GM21723 (cell line): ENCODE measurements around the gene PLEKHA5.

ENCODE experiments used
- ATAC-seq: cut with Tn5 transposase; IDR thresholded peaks from one replicate; pipeline ENCODE4 v1.9.1; 2021; ENCODE audit warnings: mild to moderate bottlenecking, moderate library complexity; ENCODE audit not compliant: unreplicated experiment

Gene PLEKHA5

DNA sequence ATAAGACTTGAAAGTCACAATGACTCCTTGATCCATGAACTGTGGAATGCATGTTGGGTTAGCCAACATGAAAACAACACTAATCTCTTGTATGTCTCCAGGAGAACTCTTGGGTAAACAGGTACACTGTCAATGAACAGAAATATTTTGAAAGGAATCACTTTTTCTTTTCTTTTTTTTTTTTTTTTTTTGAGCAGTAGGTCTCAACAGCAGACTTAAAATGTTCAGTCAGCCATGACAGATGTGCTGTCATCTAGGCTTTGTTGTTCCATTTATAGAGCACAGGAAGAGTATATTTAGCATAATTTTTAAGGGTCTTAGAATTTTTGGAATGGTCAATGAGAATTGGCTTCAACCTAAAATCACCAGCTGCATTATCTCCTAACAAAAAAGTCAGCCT, 2.3 kb upstream of the PLEKHA5 start:
- ATAC-seq, result no peak

DNA sequence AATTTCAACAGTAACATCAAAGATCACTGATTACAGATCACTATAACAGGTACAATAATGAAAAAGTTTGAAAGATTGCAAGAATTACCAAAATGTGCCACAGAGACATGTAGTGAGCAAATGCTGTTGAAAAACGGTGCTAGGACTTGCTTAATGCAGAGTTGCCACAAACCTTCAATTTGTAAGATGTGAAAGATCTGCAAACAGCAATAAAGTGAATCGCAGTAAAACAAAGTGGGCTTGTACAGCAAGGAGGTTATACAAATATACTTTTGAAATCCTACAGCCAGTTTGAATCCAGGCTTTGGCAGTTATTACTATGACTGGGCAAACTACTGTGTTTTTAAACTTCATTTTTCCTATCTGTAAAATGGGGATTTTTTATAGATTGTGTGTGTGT, 1.0 kb upstream of the PLEKHA5 start:
- ATAC-seq, result no peak

DNA sequence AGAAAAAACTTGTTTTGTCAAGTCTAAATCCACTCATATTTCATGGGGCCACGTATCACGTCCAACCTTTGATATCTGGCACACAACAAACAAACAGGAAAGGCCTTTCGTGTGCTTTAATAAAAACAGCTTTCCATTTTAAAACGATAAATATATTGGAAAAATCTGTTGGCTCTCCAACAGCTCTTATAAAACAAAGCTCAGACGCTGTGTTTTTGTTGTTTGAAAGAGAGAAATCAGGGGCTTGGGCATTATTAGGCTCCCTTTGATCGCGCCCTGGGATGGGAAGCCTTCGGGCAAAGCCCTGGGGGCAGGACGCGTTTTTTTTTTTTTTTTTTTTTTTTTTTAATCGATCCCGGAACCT, 429 bp upstream of the PLEKHA5 start:
- no peak for ATAC-seq

DNA sequence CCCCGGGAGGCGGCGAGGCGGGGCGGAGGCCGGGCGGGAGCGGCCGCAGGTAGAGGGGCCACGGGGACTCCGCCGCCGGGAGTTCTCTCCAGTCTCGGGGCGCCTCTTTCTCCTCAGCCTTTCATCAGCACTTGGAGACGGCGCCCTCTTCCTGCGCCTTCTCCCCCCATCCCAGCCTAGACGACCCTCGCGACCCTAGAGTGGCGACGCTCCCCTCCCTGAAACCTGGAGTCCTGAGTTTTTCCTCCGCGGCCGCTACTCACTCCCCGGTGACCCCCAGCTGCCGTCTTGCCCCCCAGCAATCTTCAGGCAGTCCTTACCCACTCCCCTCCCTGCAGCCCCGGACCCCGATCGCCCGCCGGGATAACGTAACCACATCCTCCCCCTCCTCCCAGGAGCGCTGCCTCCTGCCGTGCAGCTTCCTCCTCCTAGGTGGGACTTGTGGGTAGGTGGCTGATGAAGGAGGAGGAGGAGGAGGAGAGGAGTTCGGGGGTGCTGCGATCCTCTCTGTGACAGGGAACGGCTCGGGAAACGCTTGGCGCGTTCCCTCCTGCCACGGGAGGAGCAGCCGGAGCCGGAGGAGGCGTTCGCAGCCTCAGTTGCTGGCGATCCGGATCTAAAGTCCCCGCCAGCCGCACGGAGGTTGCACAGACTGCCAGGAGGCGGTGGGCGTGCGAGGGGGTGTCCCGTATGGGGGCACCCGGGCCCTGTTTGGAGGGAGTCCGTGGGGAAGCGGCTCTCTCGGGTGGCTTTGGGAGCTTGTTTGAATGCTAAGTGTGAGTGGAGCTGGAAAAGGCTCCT, 891 bp downstream of the PLEKHA5 start:
- ATAC-seq, result no peak

DNA sequence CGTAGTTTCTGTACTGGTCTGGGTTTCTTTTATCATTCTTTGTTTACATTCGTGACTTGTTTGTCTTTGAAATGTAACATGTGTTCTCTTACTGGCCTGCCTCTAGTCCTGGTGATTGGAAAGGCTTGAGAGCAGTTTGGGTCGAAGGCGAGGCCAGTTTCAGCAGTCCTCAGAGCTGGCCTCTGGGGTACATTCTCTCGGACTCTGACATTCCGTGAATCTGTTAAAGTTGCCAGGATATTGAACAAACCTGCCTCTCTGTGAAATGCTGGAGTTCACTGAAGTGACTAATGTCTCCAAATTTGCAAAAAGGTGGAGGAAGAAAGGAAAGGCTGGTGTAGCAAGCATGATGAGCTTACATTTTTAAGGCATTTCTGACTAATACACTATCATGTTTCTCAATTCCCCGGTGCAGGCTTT, 1.5 kb downstream of the PLEKHA5 start:
- no peak for ATAC-seq

DNA sequence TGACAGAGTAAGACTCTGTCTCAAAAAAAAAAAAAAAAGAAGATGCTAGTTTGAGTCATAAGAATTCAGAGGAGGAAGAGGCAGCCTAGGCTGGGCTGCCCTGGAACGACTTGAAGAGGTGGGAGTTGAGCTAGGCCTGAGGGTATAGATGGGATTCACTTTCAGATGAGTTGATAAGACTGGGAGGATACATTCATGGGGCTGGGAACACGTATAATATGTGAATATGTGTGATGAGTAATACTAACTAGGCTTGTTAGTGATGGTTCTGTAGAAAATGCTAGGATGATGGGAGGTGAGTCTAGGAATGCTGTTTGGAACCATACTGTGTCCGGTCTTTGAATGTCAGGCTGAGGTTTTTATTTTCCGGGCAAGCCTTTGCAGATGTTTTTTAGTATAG, 9.0 kb downstream of the PLEKHA5 start:
- ATAC-seq, result no peak

DNA sequence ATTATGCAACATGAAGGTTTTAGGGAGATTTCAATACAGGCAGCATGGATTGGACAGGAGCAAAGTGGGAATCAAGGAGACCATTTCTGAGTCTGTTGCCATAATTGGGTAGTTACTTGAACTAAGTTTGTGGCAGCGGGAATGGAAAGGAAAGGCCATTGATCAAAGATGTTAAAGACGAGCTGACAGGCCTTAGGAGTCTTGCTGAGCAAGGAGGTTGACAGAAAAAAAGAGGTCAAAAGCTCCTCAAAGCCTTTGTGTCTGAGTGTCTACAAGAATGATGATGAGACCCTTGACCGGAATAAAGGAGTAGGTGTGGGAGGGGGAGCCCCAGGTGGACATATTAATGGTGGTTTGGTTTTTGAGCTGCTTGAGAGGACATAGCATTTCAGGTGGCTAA, 9.4 kb downstream of the PLEKHA5 start:
- ATAC-seq, result no peak

DNA sequence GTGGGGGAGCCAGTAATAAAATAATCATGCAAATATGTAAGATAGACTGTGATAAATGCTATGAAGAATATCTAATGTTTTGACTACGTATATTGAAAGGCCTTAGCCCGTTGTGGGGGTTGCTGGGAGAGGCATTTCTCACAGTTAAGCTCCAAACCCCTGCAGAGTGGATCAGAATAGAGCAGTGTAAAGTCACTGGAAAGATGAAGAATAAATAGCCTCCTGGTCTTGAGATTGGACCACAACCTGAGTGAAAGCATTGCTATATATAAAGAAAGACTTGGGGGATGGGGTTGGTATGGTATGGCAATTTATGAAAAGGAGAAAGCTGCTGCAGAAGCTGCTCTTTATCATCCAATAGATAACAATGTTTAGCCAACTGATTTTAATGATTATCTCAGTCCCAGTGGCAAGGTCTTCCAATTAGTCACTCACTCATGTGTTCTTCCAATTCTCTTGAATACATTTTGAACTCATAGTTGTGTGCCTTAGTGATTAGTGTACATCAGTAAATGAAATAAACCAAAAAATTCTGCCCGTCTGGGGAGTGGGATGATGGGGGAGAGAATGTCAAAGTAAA, 10.2 kb downstream of the PLEKHA5 start:
- no peak for ATAC-seq

DNA sequence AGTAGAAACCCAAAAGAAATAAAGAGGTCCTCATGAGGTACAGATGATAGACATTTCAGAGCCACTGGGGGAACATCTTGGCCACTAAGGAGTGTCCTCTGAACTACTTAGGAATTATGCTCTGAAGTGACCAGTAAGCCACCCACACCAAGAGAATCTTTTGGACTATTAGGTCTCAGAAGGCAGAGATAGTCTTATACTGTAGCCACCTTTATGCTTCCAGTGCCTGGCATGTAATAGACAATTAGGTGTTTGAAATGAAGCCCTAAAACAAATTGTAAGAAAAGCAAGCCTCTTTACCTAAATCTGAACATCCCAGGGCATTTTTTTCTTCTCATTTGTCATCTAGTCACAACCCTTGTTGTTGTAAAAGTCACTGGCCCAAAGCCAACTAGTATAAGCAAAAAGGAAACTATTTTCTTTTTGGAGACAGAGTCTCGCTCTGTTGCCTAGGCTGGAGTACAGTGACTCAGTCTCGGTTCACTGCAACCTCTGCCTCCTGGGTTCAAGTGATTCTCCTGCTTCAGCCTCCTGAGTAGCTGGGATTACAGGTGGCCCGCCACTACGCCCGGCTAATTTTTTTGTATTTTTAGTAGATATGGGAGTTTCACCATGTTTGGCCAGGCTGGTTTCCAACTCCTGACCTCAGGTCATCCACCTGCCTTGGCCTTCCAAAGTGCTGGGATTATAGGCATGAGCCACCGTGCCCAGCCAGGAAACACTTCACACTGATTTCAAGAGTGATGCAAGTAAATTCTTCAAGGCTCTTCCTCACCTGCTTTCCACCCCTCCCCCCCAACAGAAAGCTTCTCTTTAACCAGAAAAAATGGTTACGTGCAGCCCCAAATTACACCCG, 11.1 kb downstream of the PLEKHA5 start:
- ATAC-seq, result no peak

DNA sequence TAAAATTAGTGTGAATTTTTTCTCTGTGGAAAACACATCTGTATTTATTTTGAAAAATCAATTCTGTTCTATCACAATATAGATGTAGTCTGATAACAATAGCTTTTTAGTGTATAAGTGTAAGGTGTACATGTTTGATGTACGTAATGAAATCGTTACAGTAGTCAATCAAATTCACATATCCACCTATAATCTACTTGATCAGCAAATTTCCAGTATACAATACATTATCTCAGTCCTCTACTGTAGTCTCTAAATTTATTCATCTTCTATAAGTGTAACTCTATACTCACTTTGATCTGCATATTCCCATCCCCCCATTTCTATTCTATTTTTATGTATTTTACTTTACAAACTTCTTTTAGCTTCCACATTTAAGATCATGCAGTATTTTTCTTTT, 13.0 kb downstream of the PLEKHA5 start:
- no peak for ATAC-seq

DNA sequence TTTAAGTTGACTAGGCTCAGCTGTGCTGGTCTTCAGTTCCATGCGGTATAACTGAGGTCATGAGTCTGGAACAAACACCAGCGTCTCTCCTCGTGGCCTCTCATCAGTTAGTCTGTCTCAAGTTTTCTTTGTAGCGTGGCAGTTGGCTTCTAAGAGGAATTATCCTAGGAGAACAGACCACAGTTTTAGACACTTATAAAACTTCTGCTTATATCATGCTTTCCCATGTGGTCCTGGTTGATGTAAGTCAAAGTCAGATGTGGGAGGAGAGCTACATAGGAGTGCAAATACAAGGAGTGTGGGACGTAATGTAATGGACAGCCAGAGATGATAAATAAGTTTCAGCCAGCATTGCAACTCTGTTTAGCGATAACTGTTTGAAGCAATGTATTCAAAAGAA, 14.8 kb downstream of the PLEKHA5 start:
- no peak for ATAC-seq

DNA sequence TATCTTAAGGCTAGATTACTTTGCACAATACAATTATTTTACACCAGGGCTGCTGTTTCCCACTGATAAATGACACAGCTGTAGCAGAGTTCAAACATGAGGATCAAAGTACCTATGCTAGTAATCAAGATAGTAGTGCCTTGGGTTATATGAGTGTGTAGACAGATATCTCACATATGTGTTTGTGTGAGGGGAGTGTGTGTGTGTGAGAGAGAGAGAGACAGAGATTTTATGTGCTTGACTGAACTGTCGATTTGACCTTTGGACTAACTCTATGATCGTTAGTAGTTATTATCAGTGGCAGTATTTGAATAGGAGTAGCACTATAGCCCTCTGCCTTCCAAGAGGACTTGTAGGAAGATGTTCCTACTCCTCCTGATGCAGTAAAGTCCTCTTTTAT, 15.5 kb downstream of the PLEKHA5 start:
- ATAC-seq, result no peak

DNA sequence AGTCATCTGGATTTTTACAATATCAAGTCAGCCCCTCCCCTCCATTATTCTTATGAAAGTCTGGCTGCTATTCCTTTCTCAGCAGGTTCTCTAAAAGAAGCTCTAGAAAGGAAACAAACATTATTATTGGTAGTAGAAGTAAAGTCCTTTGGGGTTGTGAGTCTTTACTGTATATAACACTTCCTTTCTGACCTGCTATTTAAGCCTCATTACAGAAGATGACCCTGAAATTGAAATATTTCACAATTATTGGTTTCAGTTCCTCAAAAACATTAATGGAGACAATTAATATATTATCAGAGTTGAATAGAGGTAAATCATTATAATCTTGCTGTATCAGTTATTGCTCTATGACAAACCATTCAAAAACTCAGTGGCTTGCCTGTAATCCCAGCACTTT, 19.3 kb downstream of the PLEKHA5 start:
- no peak for ATAC-seq

DNA sequence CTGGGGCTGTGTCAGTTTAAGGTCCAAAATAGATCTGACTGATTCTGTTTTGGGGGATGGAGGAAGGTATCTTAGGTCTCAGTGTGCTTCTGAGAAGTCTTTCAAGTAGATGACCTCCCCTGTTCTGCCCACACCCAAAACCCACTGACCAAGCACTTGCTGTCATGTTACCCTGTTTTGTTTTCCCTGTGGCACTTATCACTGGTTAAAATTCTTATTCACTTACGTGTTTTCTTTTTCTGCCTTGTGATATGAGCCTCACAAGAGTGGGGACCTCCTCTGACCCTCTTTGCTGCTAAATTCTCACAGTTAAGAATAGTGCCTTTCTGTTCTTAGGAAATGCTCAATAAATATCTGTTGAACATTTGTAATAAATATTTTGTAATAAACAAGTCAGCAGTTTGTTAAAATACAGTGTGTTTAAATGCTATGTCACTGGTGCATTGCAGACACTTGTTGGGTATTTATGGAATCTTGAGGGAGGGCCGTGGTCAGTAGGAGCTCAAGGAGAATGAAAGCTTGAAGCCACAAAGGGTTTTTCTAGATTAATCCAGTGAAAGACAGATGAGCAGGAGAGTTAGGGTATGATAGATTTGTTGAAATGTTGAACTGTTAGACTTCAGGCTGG, 20.9 kb downstream of the PLEKHA5 start:
- ATAC-seq, result no peak

DNA sequence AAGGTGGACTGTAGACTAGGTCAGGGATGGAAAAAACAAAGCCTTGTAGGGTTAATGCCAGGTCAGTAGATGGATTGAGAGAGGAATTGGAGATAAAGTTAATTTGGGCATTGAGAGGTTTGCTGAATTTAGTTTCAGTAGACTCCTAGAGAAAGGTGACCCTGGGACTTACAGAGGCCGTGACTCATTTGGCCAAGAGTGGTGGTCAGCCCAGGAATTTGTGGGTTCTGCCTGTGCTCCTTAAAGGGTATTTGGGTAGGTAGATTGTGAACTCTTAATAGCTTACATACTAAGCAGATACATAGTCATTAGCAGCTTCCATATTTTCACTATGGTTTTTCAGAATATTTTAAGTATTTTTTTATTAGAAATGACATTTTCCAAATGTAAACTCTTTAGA, 21.8 kb downstream of the PLEKHA5 start:
- no peak for ATAC-seq

DNA sequence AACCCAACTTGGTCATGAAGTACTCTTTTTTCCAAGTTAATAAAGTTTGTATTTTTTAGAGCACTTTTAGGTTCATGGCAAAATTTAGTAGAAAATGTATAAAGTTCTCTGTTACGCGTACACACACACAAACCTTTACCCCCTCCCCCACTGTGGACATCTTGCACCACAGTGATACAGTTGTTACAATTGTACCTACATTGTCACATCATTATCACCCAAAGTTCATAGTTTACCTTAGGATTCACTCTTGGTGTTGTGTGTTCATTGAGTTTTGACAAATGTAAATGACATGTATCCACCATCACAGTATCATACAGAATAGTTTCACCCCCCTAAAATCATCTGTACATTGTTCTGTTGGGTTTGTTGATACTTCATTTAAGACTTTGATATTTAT, 23.9 kb downstream of the PLEKHA5 start:
- no peak for ATAC-seq

DNA sequence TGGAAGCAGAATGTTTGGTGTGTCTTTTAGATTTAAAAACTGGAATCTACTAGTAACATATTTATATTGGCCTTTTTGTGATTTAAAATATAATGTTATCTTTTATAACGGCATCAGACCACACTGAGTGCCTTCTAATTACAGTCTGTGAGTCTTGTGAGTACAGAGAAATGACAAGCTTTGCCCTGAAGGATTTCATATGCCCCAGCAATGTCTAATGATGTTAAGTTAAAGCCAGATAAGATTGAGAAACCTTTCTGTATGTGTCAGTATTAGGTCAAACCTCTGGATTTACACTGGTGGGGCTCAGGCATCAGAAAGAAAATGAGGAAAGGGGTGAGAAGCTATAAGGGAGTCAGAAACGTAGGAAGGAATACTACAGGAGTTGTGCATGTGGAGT, 25.2 kb downstream of the PLEKHA5 start:
- ATAC-seq, result no peak

DNA sequence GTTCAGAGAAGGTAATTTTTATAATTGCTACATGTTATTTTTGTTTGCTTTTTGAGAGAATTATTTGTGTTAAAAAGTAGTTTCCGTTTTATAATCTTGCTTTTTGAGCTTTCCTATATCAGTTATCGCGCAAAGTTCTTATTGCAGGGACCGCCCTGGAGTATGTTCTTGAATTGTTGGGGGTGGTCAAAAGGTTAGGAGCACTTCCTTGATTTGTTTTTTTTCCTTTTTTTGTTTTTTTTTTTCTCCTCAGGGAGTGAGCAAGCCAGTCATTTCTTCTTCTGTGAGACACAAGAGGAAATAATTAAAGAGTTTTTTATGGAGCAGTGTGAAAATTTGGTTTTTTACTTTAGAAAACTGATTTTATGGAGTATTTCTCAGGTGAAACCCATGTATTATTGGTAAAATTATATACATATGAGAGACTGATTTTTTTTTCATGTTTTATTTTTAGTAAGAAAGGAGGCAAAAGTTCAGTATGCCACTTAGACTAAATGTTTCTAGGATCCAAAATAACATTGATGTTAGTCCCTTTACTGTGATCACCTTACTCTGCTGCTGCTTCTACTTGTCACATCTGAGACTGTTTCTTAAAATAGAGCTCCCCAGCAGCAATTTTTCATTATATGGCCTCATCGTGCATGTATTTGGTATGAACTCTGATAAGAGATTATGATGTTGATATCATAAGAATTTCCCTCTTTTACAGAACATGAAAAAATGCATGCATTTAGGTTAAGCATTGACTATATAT, 26.6 kb downstream of the PLEKHA5 start:
- no peak for ATAC-seq

DNA sequence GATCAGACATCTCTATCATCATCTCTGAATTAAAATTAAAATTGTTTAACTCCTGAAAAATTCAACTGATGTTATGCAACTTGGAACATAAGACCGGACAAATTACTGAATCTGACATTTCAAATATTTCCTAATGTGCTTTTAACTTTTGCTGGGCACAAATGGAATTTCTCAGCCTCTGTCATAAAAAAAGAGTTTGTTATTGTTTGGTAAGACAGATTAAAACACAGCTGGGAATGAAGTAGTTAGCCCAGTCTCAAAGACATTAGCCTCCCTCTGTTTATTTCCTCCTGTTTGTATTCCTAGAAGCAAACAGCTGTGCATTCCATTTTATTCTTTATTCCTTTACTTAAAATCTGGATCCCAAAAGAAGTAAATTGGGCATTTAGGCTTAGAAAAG, 29.4 kb downstream of the PLEKHA5 start:
- ATAC-seq, result no peak

DNA sequence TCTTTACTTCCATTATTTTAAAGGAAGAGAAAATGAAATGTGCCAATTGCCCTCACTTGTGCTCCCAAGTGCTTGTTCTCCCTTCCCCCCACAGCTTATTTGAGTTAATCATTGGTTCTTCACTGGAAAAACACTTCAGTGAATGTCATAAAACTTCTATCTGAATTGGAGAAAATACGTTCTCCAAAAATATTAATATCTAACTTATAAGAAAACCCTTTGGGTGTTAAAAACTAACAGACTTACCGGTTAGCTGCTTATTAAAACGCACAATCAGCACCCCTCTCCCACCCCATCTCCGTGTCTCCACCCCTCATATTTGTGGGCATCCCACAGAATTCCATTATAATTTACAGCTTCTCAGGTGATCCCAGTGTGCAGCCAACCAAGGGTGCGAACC, 31.7 kb downstream of the PLEKHA5 start:
- no peak for ATAC-seq

DNA sequence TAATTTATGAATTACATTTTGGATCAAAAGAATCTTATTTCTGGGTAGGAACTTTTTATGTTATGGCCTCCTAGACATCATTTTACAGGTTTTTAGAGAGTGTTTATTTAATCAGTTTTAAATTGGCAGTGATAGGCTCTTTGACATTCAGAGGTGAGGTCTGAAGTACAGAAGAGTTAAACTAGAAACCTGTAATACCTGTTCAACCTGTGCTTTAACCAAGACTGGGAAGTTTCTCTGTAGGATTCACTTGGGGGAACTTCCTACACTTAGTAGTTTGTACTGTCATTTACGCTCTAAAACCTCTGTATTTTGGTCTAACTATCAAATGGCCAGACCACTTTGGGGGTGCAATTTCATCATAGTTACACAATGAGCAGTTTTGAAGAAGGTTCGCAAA, 35.9 kb downstream of the PLEKHA5 start:
- ATAC-seq, result no peak
